Measurements from ENCODE around the gene ABHD2. TPM values are rescaled to one million over a fixed set of nuclear protein-coding genes. Genes with fewer than 3 reads are reported as not detected.
A peak's percentile ranks its signal among the peaks of the same experiment; 100 is the strongest.
"Not testable (repeated sequence)": the region's sequence is repeated elsewhere in the genome, so short reads cannot be mapped to it uniquely, and the experiment has no call there.

ABHD2 gene
- total RNA-seq, 1 donor = 43.6 TPM

- TF ChIP-seq CTCF (IDR thresholded peaks at IDR 0.05; ENCODE audit: insufficient read depth, low read depth, low read length) = no peak
- no peak overlapping the region for H3K4me3 ChIP-seq (ENCODE audit: low read depth, low read length)
- DNase-seq (ENCODE audit: low read depth) = no peak
Observed at GRCh38 chr15:89138999-89139612, 50.9 kb downstream of the ABHD2 start.

DNA sequence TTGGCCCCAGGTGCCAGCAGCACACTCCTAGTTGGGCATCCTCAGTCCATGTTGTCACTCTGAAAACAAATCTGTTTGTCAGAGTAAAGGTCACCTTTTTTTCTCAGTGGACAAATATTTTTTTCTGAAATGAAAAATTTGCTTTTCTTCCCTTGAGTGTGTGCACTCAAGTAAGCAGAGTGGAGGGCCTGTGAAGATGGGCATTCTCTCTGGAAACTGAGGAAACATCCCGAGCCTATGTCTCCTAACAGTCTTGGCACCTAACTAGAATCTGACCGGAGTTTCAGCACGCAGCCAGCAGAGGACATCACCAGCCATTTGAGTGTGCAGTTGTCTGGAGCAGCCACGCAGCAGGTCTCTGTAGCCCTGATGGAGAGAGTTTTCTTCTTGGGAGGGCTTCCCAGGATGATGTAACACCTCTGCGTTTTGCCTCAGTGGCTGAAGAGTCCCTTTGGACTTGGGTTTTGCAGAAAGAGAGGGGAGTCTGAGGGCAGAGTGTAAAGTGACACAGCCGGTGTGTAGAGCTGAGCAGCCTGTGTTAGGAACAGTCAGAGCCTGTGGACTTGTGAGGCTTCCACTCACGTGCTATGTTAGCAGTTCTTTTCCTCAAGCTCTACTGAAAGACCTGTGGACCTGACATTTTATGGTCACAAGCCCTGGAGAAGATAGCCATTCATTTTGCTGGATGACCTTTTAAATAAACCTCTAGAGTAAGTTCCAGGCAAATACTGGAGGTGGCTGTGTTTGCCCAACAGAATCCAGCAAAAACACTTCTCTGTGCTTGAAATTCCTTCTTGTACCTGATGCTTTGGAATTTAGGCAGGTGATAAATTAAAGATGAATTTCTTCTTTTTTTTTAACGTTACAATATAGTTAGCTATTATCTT lies 51.6 kb downstream of the ABHD2 start:
- DNase-seq (ENCODE audit: low read depth) = no peak
- peak; percentile 15 for TF ChIP-seq CTCF (IDR thresholded peaks at IDR 0.05; ENCODE audit: insufficient read depth, low read depth, low read length)
- H3K4me3 ChIP-seq (ENCODE audit: low read depth, low read length) = no peak overlapping the region

DNA sequence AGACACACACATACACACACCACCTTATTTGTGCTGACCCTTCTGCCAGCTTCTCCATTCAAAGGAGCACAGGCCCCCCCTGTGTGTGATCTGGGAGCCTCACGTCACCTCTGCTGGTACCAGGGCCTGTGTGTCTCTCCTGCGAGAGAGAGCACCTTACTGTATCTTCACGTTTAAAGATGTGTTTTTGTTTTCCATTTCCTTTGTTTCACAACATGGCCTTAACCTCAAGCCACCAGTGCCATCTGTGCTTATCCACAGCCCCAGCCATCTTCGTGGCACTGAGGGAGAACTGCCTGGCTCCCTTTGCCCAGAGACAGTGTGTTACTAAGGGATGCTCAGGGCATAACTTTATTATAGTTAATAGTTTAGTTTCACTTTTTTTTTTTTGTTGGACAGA lies 52.3 kb downstream of the ABHD2 start:
- no peak overlapping the region for H3K4me3 ChIP-seq (ENCODE audit: low read depth, low read length)
- no peak for DNase-seq (ENCODE audit: low read depth)
- no peak for TF ChIP-seq CTCF (IDR thresholded peaks at IDR 0.05; ENCODE audit: insufficient read depth, low read depth, low read length)

DNA sequence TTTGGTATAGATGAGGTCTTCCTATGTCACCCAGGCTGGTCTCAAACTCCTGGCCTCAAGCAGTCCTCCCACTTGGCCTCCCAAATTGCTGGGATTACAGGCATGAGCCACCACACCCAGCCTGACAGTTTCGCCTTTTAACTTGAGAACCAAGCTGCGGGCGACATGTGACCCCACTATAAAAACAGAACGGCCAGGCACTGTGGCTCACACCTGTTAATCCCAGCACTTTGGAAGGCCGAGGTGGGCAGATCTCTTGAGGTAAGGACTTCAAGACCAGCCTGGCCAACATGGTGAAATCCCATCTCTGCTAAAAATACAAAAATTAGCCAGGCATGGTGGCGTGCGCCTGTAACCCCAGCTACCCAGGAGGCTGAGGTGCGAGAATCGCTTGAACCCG lies 52.9 kb downstream of the ABHD2 start:
- H3K4me3 ChIP-seq (ENCODE audit: low read depth, low read length); DNase-seq (ENCODE audit: low read depth): not testable (repeated sequence)

- H3K4me3 ChIP-seq (ENCODE audit: low read depth, low read length) = no peak overlapping the region
- no peak for DNase-seq (ENCODE audit: low read depth)
- TF ChIP-seq CTCF (IDR thresholded peaks at IDR 0.05; ENCODE audit: insufficient read depth, low read depth, low read length) = no peak
Observed at GRCh38 chr15:89141885-89142284, 53.6 kb downstream of the ABHD2 start.

DNA sequence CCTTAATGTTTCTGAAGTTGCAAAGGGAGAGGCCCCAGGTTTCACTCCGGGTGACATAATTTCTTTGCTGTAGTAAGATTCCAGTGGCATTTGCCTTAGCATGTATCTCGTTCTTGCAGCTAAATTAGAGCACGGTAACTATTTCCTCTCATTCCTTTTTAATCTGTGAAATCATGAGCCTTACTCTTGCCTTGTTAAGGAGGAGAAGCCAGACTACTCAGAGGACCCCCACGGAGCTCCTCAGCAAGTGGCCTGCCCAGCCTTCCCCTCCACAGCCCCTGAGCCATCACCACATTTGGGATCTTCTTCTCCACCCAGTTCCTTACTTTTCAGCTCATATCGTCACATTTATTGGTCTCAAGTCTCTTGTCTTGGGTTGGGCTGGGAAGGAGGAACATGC lies 54.2 kb downstream of the ABHD2 start:
- H3K4me3 ChIP-seq (ENCODE audit: low read depth, low read length) = no peak overlapping the region
- DNase-seq (ENCODE audit: low read depth) = no peak
- TF ChIP-seq CTCF (IDR thresholded peaks at IDR 0.05; ENCODE audit: insufficient read depth, low read depth, low read length) = no peak

- no peak overlapping the region for H3K4me3 ChIP-seq (ENCODE audit: low read depth, low read length)
- no peak for TF ChIP-seq CTCF (IDR thresholded peaks at IDR 0.05; ENCODE audit: insufficient read depth, low read depth, low read length)
- peak; percentile 88 for DNase-seq (ENCODE audit: low read depth)
Observed at GRCh38 chr15:89143503-89144162, 55.4 kb downstream of the ABHD2 start.
